Stimulated activated memory B cell treated with anti-CD40 and anti-IgM and Interleukin-4, amounts not matched to agents 10 μg/mL and 1 μg/mL and 100 μg/mL, for 72 hours (primary cell): ENCODE measurements around the gene STEAP3.
A peak's percentile ranks its signal among the peaks of the same experiment; 100 is the strongest.

Experiments
- ATAC-seq: fragments of 150-1000 bp; cut with Tn5 transposase; 2 replicates; pipeline ENCODE4 v1.10.0; 2021
- H3K27ac Mint-ChIP-seq: one replicate; pipeline ENCODE4 v1.8.0; 2022; ENCODE audit warnings: mild to moderate bottlenecking, mixed read lengths
- H3K27me3 Mint-ChIP-seq: one replicate; pipeline ENCODE4 v1.8.0; 2022; ENCODE audit warnings: mixed read lengths
- H3K36me3 Mint-ChIP-seq: one replicate; pipeline ENCODE4 v1.8.0; 2022; ENCODE audit warnings: mixed read lengths
- H3K4me1 Mint-ChIP-seq: one replicate; pipeline ENCODE4 v1.8.0; 2022; ENCODE audit warnings: mixed read lengths
- H3K4me3 Mint-ChIP-seq: one replicate; pipeline ENCODE4 v1.8.0; 2022; ENCODE audit warnings: mild to moderate bottlenecking, moderate library complexity, mixed read lengths
- H3K9me3 Mint-ChIP-seq: one replicate; pipeline ENCODE4 v1.8.0; 2022; ENCODE audit warnings: mixed read lengths

STEAP3 gene

GRCh38 chr2:119278946-119279345, 55.3 kb downstream of the STEAP3 start:
- H3K27me3 Mint-ChIP-seq = no peaks in the 10 kb centered on the region
- H3K4me1 Mint-ChIP-seq = no peaks in the 10 kb centered on the region
- no peak for ATAC-seq
- H3K36me3 Mint-ChIP-seq = peaks cover 5% of the 10 kb centered on the region
- no peak overlapping the region for H3K27ac Mint-ChIP-seq
- H3K4me3 Mint-ChIP-seq = no peak overlapping the region
- H3K9me3 Mint-ChIP-seq = no peaks in the 10 kb centered on the region

GRCh38 chr2:119279666-119280065, 56.0 kb downstream of the STEAP3 start:
- Mint-ChIP-seq H3K9me3 (no peaks in the 10 kb centered on the region), H3K4me1 (no peaks in the 10 kb centered on the region), H3K27me3 (no peaks in the 10 kb centered on the region), H3K27ac (no peak overlapping the region), H3K36me3 (peaks cover 5% of the 10 kb centered on the region), H3K4me3 (no peak overlapping the region)
- peak; percentile 39 for ATAC-seq

- Mint-ChIP-seq H3K27me3 (no peaks in the 10 kb centered on the region), H3K4me3 (no peak overlapping the region), H3K4me1 (no peaks in the 10 kb centered on the region), H3K9me3 (no peaks in the 10 kb centered on the region), H3K27ac (no peak overlapping the region), H3K36me3 (peaks cover 5% of the 10 kb centered on the region)
- no peak for ATAC-seq
Observed at GRCh38 chr2:119280680-119281079, 57.0 kb downstream of the STEAP3 start.

- Mint-ChIP-seq H3K27ac (no peak overlapping the region), H3K36me3 (peaks cover 11% of the 10 kb centered on the region), H3K4me3 (no peak overlapping the region), H3K4me1 (no peaks in the 10 kb centered on the region), H3K27me3 (no peaks in the 10 kb centered on the region), H3K9me3 (no peaks in the 10 kb centered on the region)
- ATAC-seq = no peak
Observed at GRCh38 chr2:119282146-119282995, 58.7 kb downstream of the STEAP3 start.

- no peaks in the 10 kb centered on the region for H3K27me3 Mint-ChIP-seq
- ATAC-seq = no peak
- no peaks in the 10 kb centered on the region for H3K4me1 Mint-ChIP-seq
- H3K4me3 Mint-ChIP-seq = no peak overlapping the region
- H3K9me3 Mint-ChIP-seq = no peaks in the 10 kb centered on the region
- H3K36me3 Mint-ChIP-seq = peaks cover 11% of the 10 kb centered on the region
- H3K27ac Mint-ChIP-seq = no peak overlapping the region
Observed at GRCh38 chr2:119282996-119283511, 59.4 kb downstream of the STEAP3 start.

- no peak overlapping the region for H3K4me3 Mint-ChIP-seq
- no peak overlapping the region for H3K27ac Mint-ChIP-seq
Observed at GRCh38 chr2:119283873-119284331, 60.3 kb downstream of the STEAP3 start.

GRCh38 chr2:119286661-119287060, 63.0 kb downstream of the STEAP3 start:
- Mint-ChIP-seq H3K27ac (no peak overlapping the region), H3K27me3 (no peaks in the 10 kb centered on the region), H3K9me3 (no peaks in the 10 kb centered on the region), H3K4me3 (no peak overlapping the region), H3K36me3 (peaks cover 6% of the 10 kb centered on the region), H3K4me1 (peaks cover 5% of the 10 kb centered on the region)
- no peak for ATAC-seq

More at GRCh38 chr2:119283873-119284331, 60.3 kb downstream of the STEAP3 start:
- Mint-ChIP-seq H3K36me3 (peaks cover 11% of the 10 kb centered on the region), H3K4me1 (no peaks in the 10 kb centered on the region), H3K9me3 (no peaks in the 10 kb centered on the region), H3K27me3 (no peaks in the 10 kb centered on the region)
- no peak for ATAC-seq

GRCh38 chr2:119288576-119288975, 64.9 kb downstream of the STEAP3 start:
- Mint-ChIP-seq H3K4me1 (peaks cover 5% of the 10 kb centered on the region), H3K4me3 (no peak overlapping the region), H3K27me3 (no peaks in the 10 kb centered on the region), H3K9me3 (no peaks in the 10 kb centered on the region), H3K36me3 (peaks cover 6% of the 10 kb centered on the region), H3K27ac (no peak overlapping the region)
- no peak for ATAC-seq

GRCh38 chr2:119289093-119289492, 65.5 kb downstream of the STEAP3 start:
- Mint-ChIP-seq H3K27ac (no peak overlapping the region), H3K36me3 (peaks cover 6% of the 10 kb centered on the region), H3K27me3 (no peaks in the 10 kb centered on the region), H3K4me1 (peaks cover 5% of the 10 kb centered on the region), H3K4me3 (no peak overlapping the region), H3K9me3 (no peaks in the 10 kb centered on the region)
- ATAC-seq = no peak

- ATAC-seq = no peak
- H3K36me3 Mint-ChIP-seq = peaks cover 6% of the 10 kb centered on the region
Observed at GRCh38 chr2:119289642-119290041, 66.0 kb downstream of the STEAP3 start.

GRCh38 chr2:119290859-119291587, 67.4 kb downstream of the STEAP3 start:
- no peaks in the 10 kb centered on the region for H3K27me3 Mint-ChIP-seq
- H3K27ac Mint-ChIP-seq = no peak overlapping the region
- peaks cover 5% of the 10 kb centered on the region for H3K4me1 Mint-ChIP-seq
- no peak overlapping the region for H3K4me3 Mint-ChIP-seq
- H3K36me3 Mint-ChIP-seq = peaks cover 5% of the 10 kb centered on the region
- H3K9me3 Mint-ChIP-seq = no peaks in the 10 kb centered on the region
- ATAC-seq = peak; percentile 89

More at GRCh38 chr2:119289642-119290041, 66.0 kb downstream of the STEAP3 start:
- no peak overlapping the region for H3K4me3 Mint-ChIP-seq
- H3K27ac Mint-ChIP-seq = no peak overlapping the region
- H3K9me3 Mint-ChIP-seq = no peaks in the 10 kb centered on the region
- H3K4me1 Mint-ChIP-seq = peaks cover 5% of the 10 kb centered on the region
- no peaks in the 10 kb centered on the region for H3K27me3 Mint-ChIP-seq

GRCh38 chr2:119291588-119292167, 68.0 kb downstream of the STEAP3 start:
- H3K27ac Mint-ChIP-seq = no peak overlapping the region
- ATAC-seq = no peak
- H3K27me3 Mint-ChIP-seq = no peaks in the 10 kb centered on the region
- H3K36me3 Mint-ChIP-seq = no peaks in the 10 kb centered on the region
- no peak overlapping the region for H3K4me3 Mint-ChIP-seq
- no peaks in the 10 kb centered on the region for H3K9me3 Mint-ChIP-seq
- peaks cover 5% of the 10 kb centered on the region for H3K4me1 Mint-ChIP-seq

GRCh38 chr2:119292226-119292625, 68.6 kb downstream of the STEAP3 start:
- ATAC-seq = no peak
- Mint-ChIP-seq H3K4me1 (peaks cover 5% of the 10 kb centered on the region), H3K4me3 (no peak overlapping the region), H3K9me3 (no peaks in the 10 kb centered on the region), H3K27me3 (no peaks in the 10 kb centered on the region), H3K27ac (no peak overlapping the region), H3K36me3 (no peaks in the 10 kb centered on the region)

GRCh38 chr2:119293254-119293653, 69.6 kb downstream of the STEAP3 start:
- no peak overlapping the region for H3K4me3 Mint-ChIP-seq
- no peaks in the 10 kb centered on the region for H3K9me3 Mint-ChIP-seq
- H3K27ac Mint-ChIP-seq = no peak overlapping the region
- no peak for ATAC-seq
- H3K27me3 Mint-ChIP-seq = no peaks in the 10 kb centered on the region
- no peaks in the 10 kb centered on the region for H3K36me3 Mint-ChIP-seq
- peaks cover 5% of the 10 kb centered on the region for H3K4me1 Mint-ChIP-seq

- no peak for ATAC-seq
- no peak overlapping the region for H3K27ac Mint-ChIP-seq
- H3K27me3 Mint-ChIP-seq = no peaks in the 10 kb centered on the region
- H3K36me3 Mint-ChIP-seq = no peaks in the 10 kb centered on the region
- H3K4me3 Mint-ChIP-seq = no peak overlapping the region
- peaks cover 5% of the 10 kb centered on the region for H3K4me1 Mint-ChIP-seq
- no peaks in the 10 kb centered on the region for H3K9me3 Mint-ChIP-seq
Observed at GRCh38 chr2:119293900-119294299, 70.3 kb downstream of the STEAP3 start.
